HUES6 (cell line): ENCODE data around the gene CDHR1.
"Not testable (repeated sequence)": the region's sequence is repeated elsewhere in the genome, so short reads cannot be mapped to it uniquely, and the experiment has no call there.

Source experiments
- H3K27ac ChIP-seq: 2 replicates; pipeline ENCODE4 v1.7.0; 2013; ENCODE audit warnings: low read depth, mild to moderate bottlenecking, low read length, inconsistent platforms
- H3K27me3 ChIP-seq: 2 replicates; pipeline ENCODE4 v1.6.1; 2013; ENCODE audit warnings: low read length; ENCODE audit not compliant: control insufficient read depth, insufficient read depth
- H3K36me3 ChIP-seq: 2 replicates; pipeline ENCODE4 v1.6.1; 2013; ENCODE audit warnings: low read length; ENCODE audit not compliant: control insufficient read depth, insufficient read depth
- H3K4me1 ChIP-seq: 2 replicates; pipeline ENCODE4 v1.6.1; 2013; ENCODE audit warnings: low read length; ENCODE audit not compliant: control insufficient read depth, insufficient read depth
- H3K4me3 ChIP-seq: 2 replicates; pipeline ENCODE4 v1.5.1; 2013; ENCODE audit warnings: low read depth, low read length
- H3K9ac ChIP-seq: one replicate; pipeline ENCODE4 v1.6.1; 2013; ENCODE audit warnings: mild to moderate bottlenecking, low read length
- H3K9me3 ChIP-seq: 2 replicates; pipeline ENCODE4 v1.6.1; 2013; ENCODE audit warnings: low read depth, low read length; ENCODE audit not compliant: control insufficient read depth, insufficient read depth

CDHR1 gene

GRCh38 chr10:84175436-84175835 lies 18.9 kb upstream of the CDHR1 start:
- no peak overlapping the region for H3K9ac ChIP-seq
- H3K27me3 ChIP-seq: no peaks in the 10 kb centered on the region
- H3K9me3 ChIP-seq: peaks cover 3% of the 10 kb centered on the region; the same call in 1 of the 2 replicates
- no peak overlapping the region for H3K4me3 ChIP-seq
- 0 out of 2 replicates have a peak, but pooled peaks cover 6% of the 10 kb centered on the region for H3K4me1 ChIP-seq
- no peaks in the 10 kb centered on the region for H3K36me3 ChIP-seq
- no peak overlapping the region for H3K27ac ChIP-seq

GRCh38 chr10:84176351-84176750 lies 18.0 kb upstream of the CDHR1 start:
- H3K4me3 ChIP-seq: no peak overlapping the region
- H3K27ac ChIP-seq: no peak overlapping the region
- H3K9ac ChIP-seq: no peak overlapping the region
- peaks cover 8% of the 10 kb centered on the region for H3K9me3 ChIP-seq
- 0 out of 2 replicates have a peak, but pooled peaks cover 6% of the 10 kb centered on the region for H3K4me1 ChIP-seq
- H3K27me3 ChIP-seq: no peaks in the 10 kb centered on the region
- H3K36me3 ChIP-seq: no peaks in the 10 kb centered on the region

GRCh38 chr10:84176836-84177474 lies 17.4 kb upstream of the CDHR1 start:
- Histone ChIP-seq H3K27ac (no peak overlapping the region), H3K4me1 (0 out of 2 replicates have a peak, but pooled peaks cover 6% of the 10 kb centered on the region), H3K36me3 (no peaks in the 10 kb centered on the region), H3K27me3 (no peaks in the 10 kb centered on the region), H3K9ac (no peak overlapping the region), H3K4me3 (no peak overlapping the region), H3K9me3 (peaks cover 14% of the 10 kb centered on the region)

GRCh38 chr10:84177541-84178141 lies 16.7 kb upstream of the CDHR1 start:
- Histone ChIP-seq H3K27ac (no peak overlapping the region), H3K4me3 (no peak overlapping the region)

GRCh38 chr10:84178160-84178609 lies 16.2 kb upstream of the CDHR1 start:
- H3K4me3 ChIP-seq: no peak overlapping the region
- H3K4me1 ChIP-seq: 0 out of 2 replicates have a peak, but pooled peaks cover 6% of the 10 kb centered on the region
- H3K36me3 ChIP-seq: no peaks in the 10 kb centered on the region
- H3K27me3 ChIP-seq: no peaks in the 10 kb centered on the region
- peaks cover 19% of the 10 kb centered on the region for H3K9me3 ChIP-seq
- no peak overlapping the region for H3K9ac ChIP-seq
- no peak overlapping the region for H3K27ac ChIP-seq

More at GRCh38 chr10:84177541-84178141, 16.7 kb upstream of the CDHR1 start:
- Histone ChIP-seq H3K27me3 (no peaks in the 10 kb centered on the region), H3K9ac (no peak overlapping the region), H3K9me3 (peaks cover 19% of the 10 kb centered on the region), H3K4me1 (0 out of 2 replicates have a peak, but pooled peaks cover 6% of the 10 kb centered on the region), H3K36me3 (no peaks in the 10 kb centered on the region)

GRCh38 chr10:84179059-84179710 lies 15.2 kb upstream of the CDHR1 start:
- Histone ChIP-seq H3K4me1 (0 out of 2 replicates have a peak, but pooled peaks cover 6% of the 10 kb centered on the region), H3K27ac (no peak overlapping the region), H3K9ac (no peak overlapping the region), H3K9me3 (peaks cover 19% of the 10 kb centered on the region), H3K27me3 (no peaks in the 10 kb centered on the region), H3K4me3 (no peak overlapping the region), H3K36me3 (no peaks in the 10 kb centered on the region)

GRCh38 chr10:84180386-84180785 lies 14.0 kb upstream of the CDHR1 start:
- H3K27me3 ChIP-seq, H3K4me3 ChIP-seq, H3K36me3 ChIP-seq, H3K9ac ChIP-seq, H3K27ac ChIP-seq, H3K4me1 ChIP-seq: not testable (repeated sequence)
- peaks cover 19% of the 10 kb centered on the region for H3K9me3 ChIP-seq

- no peak overlapping the region for H3K4me3 ChIP-seq
- no peaks in the 10 kb centered on the region for H3K27me3 ChIP-seq
- H3K9ac ChIP-seq: no peak overlapping the region
- no peaks in the 10 kb centered on the region for H3K36me3 ChIP-seq
- H3K27ac ChIP-seq: no peak overlapping the region
- 0 out of 2 replicates have a peak, but pooled peaks cover 6% of the 10 kb centered on the region for H3K4me1 ChIP-seq
- peaks cover 19% of the 10 kb centered on the region for H3K9me3 ChIP-seq
These were observed 12.7 kb upstream of the CDHR1 start for GRCh38 chr10:84181631-84182030.

GRCh38 chr10:84184517-84184916 lies 9.8 kb upstream of the CDHR1 start:
- Histone ChIP-seq H3K36me3 (no peaks in the 10 kb centered on the region), H3K27me3 (no peaks in the 10 kb centered on the region), H3K4me1 (0 out of 2 replicates have a peak, but pooled peaks cover under 1% of the 10 kb centered on the region), H3K4me3 (no peak overlapping the region), H3K9me3 (peaks cover 17% of the 10 kb centered on the region), H3K27ac (no peak overlapping the region), H3K9ac (no peak overlapping the region)

- Histone ChIP-seq H3K9ac (no peak overlapping the region), H3K36me3 (no peaks in the 10 kb centered on the region), H3K9me3 (peaks cover 16% of the 10 kb centered on the region), H3K4me3 (no peak overlapping the region), H3K27ac (no peak overlapping the region), H3K27me3 (no peaks in the 10 kb centered on the region), H3K4me1 (no peaks in the 10 kb centered on the region)
These were observed 8.7 kb upstream of the CDHR1 start for GRCh38 chr10:84185526-84186175.
